Retinal pigment epithelial cell (primary cell): ENCODE measurements around the gene NOTCH4.
"Not testable (repeated sequence)": the region's sequence is repeated elsewhere in the genome, so short reads cannot be mapped to it uniquely, and the experiment has no call there.

Experiments
- DNase-seq: peaks from one replicate; pipeline ENCODE4 v3.0.0-alpha.2; 2010; ENCODE audit warnings: low read depth
- H3K4me3 ChIP-seq: 2 replicates; pipeline ENCODE4 v1.5.1; 2011; ENCODE audit warnings: mild to moderate bottlenecking, low read length, control low read depth, moderate library complexity
- TF ChIP-seq, protein P1 (sequence below): conservative IDR thresholded peaks from 2 replicates; pipeline ENCODE4 v1.5.1; 2011; ENCODE audit warnings: low read depth, low read length, control low read depth, inconsistent platforms

Gene NOTCH4

GRCh38 chr6:32216998-32217397, 6.9 kb downstream of the NOTCH4 start:
- DNase-seq: no peak
- TF ChIP-seq, protein P1, sequence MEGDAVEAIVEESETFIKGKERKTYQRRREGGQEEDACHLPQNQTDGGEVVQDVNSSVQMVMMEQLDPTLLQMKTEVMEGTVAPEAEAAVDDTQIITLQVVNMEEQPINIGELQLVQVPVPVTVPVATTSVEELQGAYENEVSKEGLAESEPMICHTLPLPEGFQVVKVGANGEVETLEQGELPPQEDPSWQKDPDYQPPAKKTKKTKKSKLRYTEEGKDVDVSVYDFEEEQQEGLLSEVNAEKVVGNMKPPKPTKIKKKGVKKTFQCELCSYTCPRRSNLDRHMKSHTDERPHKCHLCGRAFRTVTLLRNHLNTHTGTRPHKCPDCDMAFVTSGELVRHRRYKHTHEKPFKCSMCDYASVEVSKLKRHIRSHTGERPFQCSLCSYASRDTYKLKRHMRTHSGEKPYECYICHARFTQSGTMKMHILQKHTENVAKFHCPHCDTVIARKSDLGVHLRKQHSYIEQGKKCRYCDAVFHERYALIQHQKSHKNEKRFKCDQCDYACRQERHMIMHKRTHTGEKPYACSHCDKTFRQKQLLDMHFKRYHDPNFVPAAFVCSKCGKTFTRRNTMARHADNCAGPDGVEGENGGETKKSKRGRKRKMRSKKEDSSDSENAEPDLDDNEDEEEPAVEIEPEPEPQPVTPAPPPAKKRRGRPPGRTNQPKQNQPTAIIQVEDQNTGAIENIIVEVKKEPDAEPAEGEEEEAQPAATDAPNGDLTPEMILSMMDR: no peak
- H3K4me3 ChIP-seq: no peak overlapping the region

DNA sequence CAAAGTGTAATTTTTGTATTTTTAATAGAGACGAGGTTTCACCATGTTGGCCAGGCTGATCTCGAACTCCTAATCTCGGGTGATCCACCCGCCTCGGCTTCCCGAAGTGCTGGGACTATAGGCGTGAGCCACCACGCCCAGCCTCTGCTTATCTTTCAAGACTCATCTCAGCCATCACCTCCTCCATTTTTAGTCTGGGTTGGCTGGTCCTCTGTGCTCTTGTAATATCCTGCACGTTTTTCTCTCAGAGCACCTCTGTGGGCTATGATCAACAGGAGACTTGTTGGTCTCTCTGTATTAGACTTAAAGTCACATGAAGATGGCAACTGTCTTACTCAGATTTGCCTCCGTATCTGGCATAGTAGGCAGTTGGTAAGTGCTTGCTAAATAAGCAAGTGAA, 7.6 kb downstream of the NOTCH4 start:
- DNase-seq: no peak
- TF ChIP-seq, protein P1: no peak
- no peak overlapping the region for H3K4me3 ChIP-seq

DNA sequence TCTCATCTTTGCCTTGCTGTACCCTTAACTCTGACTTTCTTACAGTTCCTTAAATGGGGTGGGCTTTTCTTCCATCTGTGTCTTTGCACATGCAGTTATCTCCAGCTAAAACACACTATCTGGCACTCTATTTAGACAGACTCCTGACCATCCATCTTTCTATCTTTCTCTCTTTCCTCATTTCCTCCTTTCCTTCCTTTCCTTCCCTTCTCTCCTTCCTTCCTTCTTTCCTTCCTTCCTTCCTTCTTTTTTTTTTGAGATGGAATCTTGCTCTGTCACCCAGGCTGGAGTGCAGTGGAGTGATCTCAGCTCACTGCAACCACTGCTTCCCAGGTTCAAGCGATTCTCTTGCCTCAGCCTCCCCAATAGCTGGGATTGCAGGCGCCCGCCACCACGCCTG, 8.2 kb downstream of the NOTCH4 start:
- H3K4me3 ChIP-seq: no peak overlapping the region
- TF ChIP-seq, protein P1: no peak
- DNase-seq: no peak

DNA sequence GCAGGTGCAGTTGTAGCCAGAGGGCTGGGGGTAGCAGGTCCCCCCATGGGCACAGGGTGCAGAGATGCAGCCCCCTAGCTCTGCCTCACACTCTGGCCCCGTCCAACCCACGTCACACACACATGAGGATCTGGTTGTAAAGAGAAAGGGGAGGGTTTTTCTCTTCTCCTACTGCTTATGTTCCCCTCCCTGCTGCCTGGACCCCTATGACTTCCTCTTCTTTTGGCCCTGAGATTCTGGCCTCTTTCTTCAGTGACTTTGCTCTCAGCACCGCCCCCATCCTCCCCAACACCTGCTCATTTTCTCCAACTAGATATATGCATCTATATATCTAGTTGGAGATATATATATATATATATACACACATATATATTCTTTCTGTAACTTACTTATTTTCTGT, 9.7 kb downstream of the NOTCH4 start:
- TF ChIP-seq, protein P1: no peak
- H3K4me3 ChIP-seq: no peak overlapping the region
- DNase-seq: no peak

DNA sequence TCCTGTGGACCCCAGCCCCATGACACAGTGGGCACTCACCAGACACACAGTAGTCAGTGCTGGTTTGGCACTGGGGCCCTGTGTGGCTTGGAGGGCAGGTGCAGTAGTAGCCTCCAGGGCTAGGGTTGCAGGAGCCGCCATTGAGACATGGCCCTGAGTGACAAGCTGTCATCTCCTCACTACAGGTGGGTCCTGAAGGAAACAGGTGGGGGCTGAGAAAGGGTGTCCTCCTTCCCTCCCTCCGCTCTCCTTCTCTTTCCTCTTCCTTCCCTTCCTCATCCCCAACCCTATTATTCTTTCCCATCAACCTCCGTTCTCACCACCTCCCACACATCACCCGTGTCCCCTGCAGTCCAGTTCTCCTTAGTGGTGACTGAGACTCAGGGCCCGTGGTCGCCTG, 10.2 kb downstream of the NOTCH4 start:
- TF ChIP-seq, protein P1: no peak
- no peak overlapping the region for H3K4me3 ChIP-seq
- DNase-seq: no peak

GRCh38 chr6:32212076-32212760, 11.6 kb downstream of the NOTCH4 start:
- TF ChIP-seq, protein P1: no peak
- DNase-seq: no peak
- no peak overlapping the region for H3K4me3 ChIP-seq

DNA sequence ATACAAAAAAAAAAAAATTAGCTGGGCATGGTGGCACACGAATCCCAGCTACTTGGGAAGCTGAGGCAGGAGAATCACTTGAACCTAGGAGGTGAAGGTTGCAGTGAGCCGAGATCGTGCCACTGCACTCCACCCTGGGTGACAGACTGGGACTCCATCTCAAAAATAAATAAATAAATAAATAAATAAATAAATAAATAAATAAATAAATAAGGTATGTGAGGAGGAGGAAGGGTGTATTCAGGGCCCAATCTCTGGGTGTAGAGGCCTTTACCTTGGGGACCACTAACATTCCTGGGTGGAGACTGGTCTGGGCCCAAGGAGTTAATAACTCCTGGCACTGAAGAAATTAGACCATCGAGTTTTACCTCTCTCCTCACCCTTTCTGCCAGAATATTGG, 12.4 kb downstream of the NOTCH4 start:
- DNase-seq: not testable (repeated sequence)

More for the DNA sequence above, 12.4 kb downstream of the NOTCH4 start:
- not testable (repeated sequence) for H3K4me3 ChIP-seq
